Adrenal gland (tissue), 12 donors: Measurements from ENCODE around the gene TMA7B. TPM values are rescaled to one million over a fixed set of nuclear protein-coding genes. Genes with fewer than 3 reads are reported as not detected.
A peak's percentile ranks its signal among the peaks of the same experiment; 100 is the strongest.

Source experiments
- DNase-seq, 7 donors: peaks; one replicate each; pipeline ENCODE4 v3.0.0-alpha.2; 2019 to 2020
- H3K27ac ChIP-seq, 5 donors: fragments of 200-600 bp; sonication (generic) in 4 of 5; 1 replicate in 3 of 5; 2 replicates in 2 of 5; pipeline versions ENCODE4 v1.5.1 to v1.8.0; 2016 to 2020; ENCODE audit warnings: mild to moderate bottlenecking in 1 of 5
- H3K27me3 ChIP-seq: fragments of 200-600 bp; 2 replicates; pipeline ENCODE4 v1.8.0; 2021
- H3K36me3 ChIP-seq, 2 donors: fragments of 200-600 bp; replicated peaks in 1 of 2; 1 replicate in 1 of 2; 2 replicates in 1 of 2; pipeline versions ENCODE4 v1.5.1 to v1.8.0; 2018 to 2022
- H3K4me1 ChIP-seq, 2 donors: fragments of 200-600 bp; replicated peaks in 1 of 2; 1 replicate in 1 of 2; 2 replicates in 1 of 2; pipeline versions ENCODE4 v1.5.1 to v1.8.0; 2018 to 2021
- H3K4me3 ChIP-seq, 4 donors: fragments of 200-600 bp; sonication (generic) in 3 of 4; one replicate each; pipeline ENCODE4 v1.5.1; 2016 to 2018
- H3K9me3 ChIP-seq, 3 donors: fragments of 200-600 bp; sonication (generic) in 1 of 3; replicated peaks in 1 of 3; 1 replicate in 2 of 3; 2 replicates in 1 of 3; pipeline versions ENCODE4 v1.5.1 to v1.8.0; 2016 to 2021
- CTCF ChIP-seq, 6 experiments: fragments of 450-650 bp in 4 of 6; fragments of 200-600 bp in 2 of 6; sonication (generic) in 1 of 6; IDR thresholded peaks; 1 replicate in 5 of 6; 2 replicates in 1 of 6; pipeline versions ENCODE4 v1.5.1 to v1.8.0; 2016 to 2021; ENCODE audit warnings: antibody characterized with exemption in 6 of 6, mild to moderate bottlenecking in 2 of 6, moderate library complexity in 1 of 6
- POLR2A ChIP-seq, 2 donors: fragments of 450-650 bp; IDR thresholded peaks; one replicate each; pipeline ENCODE4 v1.6.1; 2017; ENCODE audit warnings: antibody characterized with exemption in 2 of 2, mild to moderate bottlenecking in 2 of 2, moderate library complexity in 1 of 2
- WGBS, 4 donors: extraction: QIAGEN DNeasy Blood & Tissue Kit in 2 of 4; methylation state at CpG; one replicate each; pipeline versions ENCODE4 v1.1.5 to v1.1.7; 2013 to 2017; 5-methylcytosine and 5-hydroxymethylcytosine counted together
- intact Hi-C, 2 donors: fragments of 100-400 bp; cut with DNase I; formaldehyde crosslinking; loops; one replicate each; pipeline versions ENCODE4 v1.14.1 to v1.15.0; 2022 to 2023
- polyA plus RNA-seq, 3 donors: library from polyadenylated mRNA; stranded (reverse); fragments of 200-250 nt in 2 of 3; fragments of 350-450 nt in 1 of 3; fragmentation: Illumina TruSeq in 1 of 3; extraction: RNeasy Lipid Tissue Mini Kit (QIAGEN cat#74804) in 1 of 3; gene quantifications; one replicate each; pipeline ENCODE4 v1.2.3, GENCODE V29; 2013 to 2014
- total RNA-seq, 9 donors: library from RNA; depleted of rRNA in 4 of 9; stranded (reverse); fragments of >200 nt in 4 of 9; fragments of 120-200 nt in 1 of 9; fragmentation: NEBNext Ultra II Directional in 1 of 9; extraction: Animal tissue kit (Norgen Biotek cat#: 25700) in 1 of 9; gene quantifications; one replicate each; pipeline versions ENCODE4 v1.1.0 to v1.2.4, GENCODE V29; 2013 to 2023
- donor health status: healthy with polysubstance abuse.
- donor health status: Bipolar disorder and iron deficiency.
- donor health status: DM: yes; HTN: yes; CAD: no.
- donor health status: DM: no; HTN: no; CAD: no.
- donor health status: DM: no; HTN: no; CAD: no.
- donor health status: DM: yes; HTN: yes; CAD: no.

TMA7B gene
- total and polyA plus RNA-seq, 12 donors: 0.07 TPM; not detected in 11

GRCh38 chr22:39997939-39998726, 37.9 kb downstream of the TMA7B start:
- Histone ChIP-seq H3K36me3 (no peaks in the 10 kb centered on the region), H3K27me3 (peaks cover 17% of the 10 kb centered on the region), H3K4me1 (no peaks in the 10 kb centered on the region), H3K27ac (no peak overlapping the region), H3K4me3 (no peak overlapping the region), H3K9me3 (no peaks in the 10 kb centered on the region)
- peak in 2 of 7 donors; percentile 12 to 56 for DNase-seq
- 66 to 82% (median 80%) methylated on average over 10 to 11 of the region's 11 CpGs for WGBS, 4 donors
- TF ChIP-seq CTCF (IDR thresholded peaks at IDR 0.05) (no peak), POLR2A (IDR thresholded peaks at IDR 0.05) (no peak)
- intact Hi-C loops: no loop called here

GRCh38 chr22:39999144-39999757, 39.1 kb downstream of the TMA7B start:
- H3K27me3 ChIP-seq: peaks cover 13% of the 10 kb centered on the region
- no peak for DNase-seq
- H3K4me3 ChIP-seq: no peak overlapping the region
- H3K36me3 ChIP-seq: no peaks in the 10 kb centered on the region
- no peak overlapping the region for H3K27ac ChIP-seq
- WGBS, 4 donors: 78 to 93% (median 82%) methylated on average over 8 to 16 of the region's 16 CpGs
- no peaks in the 10 kb centered on the region for H3K4me1 ChIP-seq
- no peak for TF ChIP-seq CTCF (IDR thresholded peaks at IDR 0.05)
- intact Hi-C loops: no loop called here
- no peaks in the 10 kb centered on the region for H3K9me3 ChIP-seq

GRCh38 chr22:40000171-40000570, 40.0 kb downstream of the TMA7B start:
- H3K4me3 ChIP-seq: no peak overlapping the region
- WGBS, 4 donors: 91 to 94% (median 91%) methylated on average over 5 of the region's 5 CpGs
- H3K27ac ChIP-seq: no peak overlapping the region
- no peak for DNase-seq
- peaks cover 10% of the 10 kb centered on the region for H3K27me3 ChIP-seq
- no peaks in the 10 kb centered on the region for H3K4me1 ChIP-seq
- H3K36me3 ChIP-seq: no peaks in the 10 kb centered on the region
- intact Hi-C loops: no loop called here
- no peak for TF ChIP-seq POLR2A (IDR thresholded peaks at IDR 0.05)
- no peak for TF ChIP-seq CTCF (IDR thresholded peaks at IDR 0.05)
- H3K9me3 ChIP-seq: no peaks in the 10 kb centered on the region

- 91 to 100% (median 94%) methylated on average over 4 of the region's 4 CpGs for WGBS, 4 donors
- Histone ChIP-seq H3K4me3 (no peak overlapping the region), H3K36me3 (no peaks in the 10 kb centered on the region), H3K27ac (no peak overlapping the region), H3K27me3 (peaks cover under 1% of the 10 kb centered on the region), H3K4me1 (no peaks in the 10 kb centered on the region), H3K9me3 (no peaks in the 10 kb centered on the region)
- intact Hi-C loops: no loop called here
- TF ChIP-seq POLR2A (IDR thresholded peaks at IDR 0.05) (no peak), CTCF (IDR thresholded peaks at IDR 0.05) (no peak)
- DNase-seq: no peak
These were observed 40.9 kb downstream of the TMA7B start for GRCh38 chr22:40001106-40001505.
